ENCODE data around the gene USP34.
"Not testable (repeated sequence)": the region's sequence is repeated elsewhere in the genome, so short reads cannot be mapped to it uniquely, and the experiment has no call there.

USP34 gene

GRCh38 chr2:61247204-61247812 is 223.6 kb downstream of the USP34 start:
- DNase-seq (ENCODE audit: low spot score) = peak; percentile 37

GRCh38 chr2:61244694-61245093 is 226.2 kb downstream of the USP34 start:
- no peak for DNase-seq (ENCODE audit: low spot score)

- DNase-seq (ENCODE audit: low spot score) = no peak
These were observed 229.6 kb downstream of the USP34 start for GRCh38 chr2:61241266-61241665.

GRCh38 chr2:61238219-61239012 is 232.5 kb downstream of the USP34 start:
- no peak for DNase-seq (ENCODE audit: low spot score)

- no peak for DNase-seq (ENCODE audit: low spot score)
These were observed 235.2 kb downstream of the USP34 start for GRCh38 chr2:61235716-61236115.

GRCh38 chr2:61233581-61233980 is 237.3 kb downstream of the USP34 start:
- no peak for DNase-seq (ENCODE audit: low spot score)

GRCh38 chr2:61229936-61230335 is 241.0 kb downstream of the USP34 start:
- no peak for DNase-seq (ENCODE audit: low spot score)

GRCh38 chr2:61222567-61222966 is 248.3 kb downstream of the USP34 start:
- DNase-seq (ENCODE audit: low spot score) = no peak

GRCh38 chr2:61221819-61222218 is 249.1 kb downstream of the USP34 start:
- DNase-seq (ENCODE audit: low spot score) = no peak

- no peak for DNase-seq (ENCODE audit: low spot score)
These were observed 250.1 kb downstream of the USP34 start for GRCh38 chr2:61220768-61221167.

GRCh38 chr2:61218817-61219170 is 252.1 kb downstream of the USP34 start:
- no peak for DNase-seq (ENCODE audit: low spot score)

GRCh38 chr2:61218076-61218816 is 252.6 kb downstream of the USP34 start:
- DNase-seq (ENCODE audit: low spot score) = no peak

GRCh38 chr2:61214171-61214570 is 256.7 kb downstream of the USP34 start:
- no peak for DNase-seq (ENCODE audit: low spot score)

- DNase-seq (ENCODE audit: low spot score) = peak; percentile 58
These were observed 260.4 kb downstream of the USP34 start for GRCh38 chr2:61210332-61210981.

GRCh38 chr2:61205132-61205531 is 265.8 kb downstream of the USP34 start:
- no peak for DNase-seq (ENCODE audit: low spot score)

- DNase-seq (ENCODE audit: low spot score) = no peak
These were observed 274.2 kb downstream of the USP34 start for GRCh38 chr2:61196671-61197070.

GRCh38 chr2:61194646-61195045 is 276.2 kb downstream of the USP34 start:
- not testable (repeated sequence) for DNase-seq (ENCODE audit: low spot score)

- DNase-seq (ENCODE audit: low spot score) = no peak
These were observed 277.0 kb downstream of the USP34 start for GRCh38 chr2:61193670-61194561.

- no peak for DNase-seq (ENCODE audit: low spot score)
These were observed 283.8 kb downstream of the USP34 start for GRCh38 chr2:61187085-61187484.

- DNase-seq (ENCODE audit: low spot score) = no peak
These were observed 285.6 kb downstream of the USP34 start for GRCh38 chr2:61185231-61185728.

- DNase-seq (ENCODE audit: low spot score) = no peak
These were observed 286.6 kb downstream of the USP34 start for GRCh38 chr2:61184263-61184662.
